NCI-H460 (cell line): ENCODE measurements around the gene SYTL3. TPM values are rescaled to one million over a fixed set of nuclear protein-coding genes. Genes with fewer than 3 reads are reported as not detected.

ENCODE experiments used
- DNase-seq: peaks from one replicate; pipeline ENCODE4 v3.0.0-alpha.2; 2016; ENCODE audit warnings: low read depth; ENCODE audit errors: extremely low read depth
- total RNA-seq: library from RNA; depleted of rRNA; stranded (reverse); fragments of >200 nt; shearing (Covaris generic); gene quantifications from 2 replicates; pipeline ENCODE4 v1.2.3, GENCODE V29; 2014

Gene SYTL3
- total RNA-seq, 1 experiment from 2014 or later: 0.52 TPM

DNA sequence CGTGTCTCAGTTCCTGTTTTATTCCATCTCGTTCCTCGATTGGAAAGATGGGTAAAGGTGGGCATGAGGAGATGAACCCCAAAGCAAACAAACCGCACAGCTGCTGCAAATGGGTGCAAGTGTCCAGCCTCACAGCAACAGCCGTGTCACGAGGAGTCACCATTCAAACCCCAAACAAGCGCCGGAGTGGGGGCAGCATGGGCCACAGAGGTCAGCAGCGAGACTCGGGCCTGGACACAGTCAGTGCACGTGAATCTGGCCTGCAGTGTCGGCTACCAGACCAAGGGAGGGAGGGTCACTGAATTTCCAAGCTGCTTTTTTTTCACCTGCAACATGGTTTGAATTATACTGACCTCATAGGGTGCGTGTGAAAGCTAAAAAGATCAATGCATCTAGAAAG lies 105.8 kb downstream of the SYTL3 start:
- no peak for DNase-seq

DNA sequence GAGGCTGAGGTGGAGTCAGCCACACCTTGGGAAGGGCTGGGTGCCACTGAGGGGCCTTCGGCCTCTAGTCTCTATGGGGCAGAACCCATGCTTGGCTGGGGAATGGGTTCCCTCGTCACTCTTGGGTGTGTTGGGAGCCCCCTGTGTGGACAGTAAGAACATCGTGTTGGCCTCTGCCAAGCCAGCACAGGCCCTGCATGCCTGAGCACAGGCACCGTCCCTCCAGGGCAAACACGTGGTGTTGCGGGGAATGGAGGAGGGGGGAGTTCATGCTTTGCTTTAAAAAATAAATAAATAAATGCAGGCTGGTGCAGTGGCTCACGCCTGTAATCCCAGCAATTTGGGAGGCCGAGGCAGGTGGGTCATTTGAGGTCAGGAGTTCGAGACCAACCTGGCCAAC lies 106.3 kb downstream of the SYTL3 start:
- DNase-seq: no peak

DNA sequence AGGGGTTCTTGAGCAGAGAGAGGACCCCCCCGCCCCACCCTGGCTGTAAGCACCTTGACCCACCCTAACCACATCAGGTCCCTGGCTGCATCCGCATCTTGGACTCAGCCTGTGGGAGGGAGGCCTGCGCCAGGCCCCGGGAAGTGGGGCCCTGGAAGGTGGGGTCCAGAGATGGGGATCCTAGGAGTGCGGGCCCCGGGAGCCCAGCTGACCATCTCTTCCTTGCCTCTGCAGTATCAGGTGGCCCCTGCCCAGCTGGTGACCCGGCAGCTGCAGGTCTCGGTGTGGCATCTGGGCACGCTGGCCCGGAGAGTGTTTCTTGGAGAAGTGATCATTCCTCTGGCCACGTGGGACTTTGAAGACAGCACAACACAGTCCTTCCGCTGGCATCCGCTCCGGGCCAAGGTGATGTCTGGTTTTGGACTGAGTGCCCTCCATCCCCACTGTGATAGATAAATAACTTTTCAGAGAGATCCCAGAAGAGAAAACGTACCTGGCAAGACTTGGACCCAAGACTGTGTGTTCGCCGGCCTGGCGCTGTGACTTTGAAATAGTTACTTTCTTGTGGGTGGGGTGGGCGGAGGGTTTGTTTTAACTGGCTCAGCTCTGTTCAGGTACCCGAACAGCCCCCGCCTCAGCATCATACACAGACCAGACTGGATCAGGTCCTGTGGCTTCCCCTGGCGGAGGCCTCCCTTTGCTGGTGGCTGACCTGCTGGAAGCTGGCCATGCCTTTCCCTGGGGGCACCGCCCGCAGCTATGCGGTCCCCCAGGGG lies 107.3 kb downstream of the SYTL3 start:
- no peak for DNase-seq

DNA sequence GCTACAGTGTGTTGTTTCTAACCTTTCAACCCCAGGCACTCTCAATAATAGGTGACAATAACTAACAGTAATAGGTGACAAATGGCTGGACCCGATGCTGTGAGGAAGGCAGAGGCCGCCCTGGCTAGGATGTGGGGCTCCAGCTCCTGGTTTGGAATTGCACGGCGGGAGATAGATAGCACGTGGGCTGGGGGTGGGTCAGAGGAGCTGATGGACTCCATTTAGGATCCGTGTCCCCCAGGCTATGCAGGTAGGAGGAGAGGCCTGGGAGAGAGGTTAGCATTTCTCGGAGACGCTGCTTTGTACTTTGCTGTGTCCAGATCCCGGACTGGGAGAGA lies 107.9 kb downstream of the SYTL3 start:
- no peak for DNase-seq

DNA sequence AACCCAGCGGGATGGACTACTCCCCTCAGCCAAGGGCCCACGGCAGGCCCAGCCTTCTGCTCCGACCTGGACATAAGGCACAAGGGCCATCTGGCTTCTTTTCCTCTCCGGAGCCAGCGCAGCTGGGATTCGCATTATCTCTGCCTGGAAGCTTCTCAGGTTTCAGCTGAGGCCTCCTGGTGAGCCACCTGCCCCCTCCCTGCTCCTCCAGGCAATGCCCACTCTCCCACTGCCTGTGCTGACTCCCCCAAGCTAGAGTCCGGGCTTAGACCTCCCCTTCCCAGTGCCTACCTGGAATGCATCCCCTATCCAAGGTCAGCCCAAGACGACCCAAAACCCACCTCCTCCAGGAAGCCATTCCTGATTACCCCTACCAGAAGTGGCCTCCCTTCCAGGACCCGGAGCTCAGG lies 108.6 kb downstream of the SYTL3 start:
- no peak for DNase-seq

DNA sequence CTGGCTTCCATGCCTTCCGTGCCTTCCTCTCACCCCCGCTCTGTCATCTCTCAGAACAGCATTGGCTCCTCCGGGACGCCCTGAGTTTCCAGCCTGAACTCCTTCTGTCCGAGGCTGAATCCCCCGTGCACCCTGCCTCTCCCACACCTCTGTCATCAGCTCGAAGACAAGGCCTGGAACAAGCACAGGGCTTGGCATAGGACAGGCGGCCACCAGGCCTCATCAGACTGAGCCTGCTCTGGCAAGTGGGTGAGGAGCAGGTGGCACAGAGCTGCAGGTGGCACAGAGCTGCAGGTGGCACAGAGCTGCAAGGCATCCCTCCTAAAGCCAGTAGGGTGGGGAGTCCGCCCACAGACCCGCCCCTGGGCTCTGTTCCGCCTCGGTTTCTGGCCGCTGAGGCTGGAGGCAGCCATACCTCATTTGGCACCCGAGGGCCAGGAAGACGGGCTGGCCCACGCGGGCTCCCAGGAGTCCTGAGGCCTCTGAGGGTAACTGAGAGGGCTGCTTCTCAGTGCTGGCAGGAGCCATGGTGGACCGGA lies 109.2 kb downstream of the SYTL3 start:
- no peak for DNase-seq

DNA sequence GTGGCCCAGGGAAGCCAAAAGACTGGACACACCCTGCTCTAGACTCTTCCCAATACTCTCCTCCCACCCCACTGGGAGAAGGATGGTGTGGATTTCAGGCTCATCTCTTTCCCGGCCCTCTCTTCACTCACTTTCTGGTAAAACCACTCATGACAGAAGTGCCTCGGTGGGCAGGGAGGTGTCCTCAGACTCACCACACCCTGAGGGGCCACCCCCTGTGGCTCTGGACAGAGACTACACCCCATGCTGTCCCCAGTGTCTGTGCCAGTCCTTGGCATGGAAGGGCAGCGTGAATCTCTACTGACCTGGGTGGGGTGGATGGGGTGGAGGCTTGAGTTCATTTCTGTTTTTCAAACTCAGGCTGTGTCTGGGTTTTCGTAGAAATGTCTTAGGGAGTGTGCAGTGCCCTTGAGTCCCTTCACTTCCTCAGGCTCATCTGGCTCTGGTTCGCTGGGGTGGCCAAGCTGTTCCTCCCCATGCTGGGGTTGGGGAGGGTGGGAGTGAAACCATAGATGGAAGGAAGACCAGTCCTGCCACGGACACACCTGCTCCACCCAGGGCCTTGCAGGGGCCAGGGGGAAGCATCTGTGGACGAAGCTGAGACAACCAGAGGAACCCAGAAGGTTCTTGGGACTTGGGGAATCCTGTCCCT lies 110.2 kb downstream of the SYTL3 start:
- DNase-seq: no peak

DNA sequence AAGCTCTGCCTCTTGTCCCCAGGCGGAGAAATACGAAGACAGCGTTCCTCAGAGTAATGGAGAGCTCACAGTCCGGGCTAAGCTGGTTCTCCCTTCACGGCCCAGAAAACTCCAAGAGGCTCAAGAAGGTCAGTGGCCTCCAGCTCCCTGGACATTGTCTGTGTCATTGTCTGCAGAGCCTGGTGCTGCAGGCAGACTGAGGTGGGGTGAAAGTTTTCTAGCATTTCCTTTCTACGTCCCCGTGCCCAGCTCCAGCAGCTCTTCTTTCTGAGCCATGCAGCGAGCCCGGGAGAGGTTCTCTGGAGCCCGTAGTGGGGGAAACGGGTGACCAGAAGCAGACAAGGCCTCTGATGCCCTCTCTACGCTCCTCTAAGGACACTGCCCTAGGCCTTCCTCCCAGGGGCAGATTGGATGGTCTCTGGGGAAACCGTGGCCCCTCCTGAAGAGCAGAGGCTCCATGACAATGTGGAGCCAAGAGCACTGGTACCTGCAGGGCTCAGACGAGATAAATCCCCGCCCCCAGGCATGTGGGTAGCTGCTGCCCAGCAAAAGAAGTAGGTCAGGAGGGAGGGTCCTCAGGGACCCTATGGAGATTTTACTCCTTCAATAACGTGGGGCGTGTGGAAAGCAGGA lies 110.9 kb downstream of the SYTL3 start:
- no peak for DNase-seq

DNA sequence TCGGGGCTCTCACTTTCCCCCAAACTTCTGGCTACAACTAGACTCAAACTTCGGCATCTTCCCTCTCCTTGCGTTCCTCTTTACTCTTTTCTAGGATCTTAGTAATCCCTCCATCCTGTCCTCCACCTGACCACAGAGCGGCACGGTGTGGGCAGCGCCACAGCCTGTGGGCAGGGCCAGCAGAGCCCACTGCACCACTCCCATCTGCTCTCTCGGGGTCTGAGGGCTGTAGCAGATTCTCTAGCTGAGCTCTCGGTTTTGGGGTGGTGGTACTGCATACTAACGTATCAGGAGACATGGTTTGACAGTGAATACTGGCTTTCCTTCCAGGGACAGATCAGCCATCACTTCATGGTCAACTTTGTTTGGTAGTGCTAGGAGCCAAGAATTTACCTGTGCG lies 111.9 kb downstream of the SYTL3 start:
- no peak for DNase-seq

DNA sequence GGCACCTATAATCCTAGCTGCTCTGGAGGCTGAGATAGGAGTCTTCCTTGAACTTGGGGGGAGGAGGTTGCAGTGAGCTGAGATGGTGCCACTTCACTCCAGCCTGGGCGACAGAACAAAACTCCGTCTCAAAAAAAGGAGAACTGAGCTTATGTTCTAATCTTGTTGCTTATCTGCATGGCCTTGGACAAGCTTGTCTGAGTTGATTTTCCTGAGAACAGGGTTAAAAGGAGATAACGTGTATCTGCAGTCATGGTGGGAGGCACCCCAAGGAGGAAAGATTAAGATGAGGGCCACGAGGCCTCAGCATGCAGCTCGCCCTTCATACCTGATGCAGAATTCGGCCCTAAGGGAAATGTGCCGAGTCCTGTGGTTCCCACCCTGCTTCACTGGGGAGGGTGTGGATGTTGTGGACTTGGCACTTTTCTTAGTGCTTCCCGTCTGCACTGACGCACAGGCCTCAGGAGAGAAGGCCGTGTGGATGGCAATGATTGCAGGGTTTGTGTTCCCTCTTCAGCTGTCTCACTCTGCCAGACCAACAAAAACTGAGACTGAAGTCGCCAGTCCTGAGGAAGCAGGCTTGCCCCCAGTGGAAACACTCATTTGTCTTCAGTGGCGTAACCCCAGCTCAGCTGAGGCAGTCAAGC lies 113.1 kb downstream of the SYTL3 start:
- no peak for DNase-seq

DNA sequence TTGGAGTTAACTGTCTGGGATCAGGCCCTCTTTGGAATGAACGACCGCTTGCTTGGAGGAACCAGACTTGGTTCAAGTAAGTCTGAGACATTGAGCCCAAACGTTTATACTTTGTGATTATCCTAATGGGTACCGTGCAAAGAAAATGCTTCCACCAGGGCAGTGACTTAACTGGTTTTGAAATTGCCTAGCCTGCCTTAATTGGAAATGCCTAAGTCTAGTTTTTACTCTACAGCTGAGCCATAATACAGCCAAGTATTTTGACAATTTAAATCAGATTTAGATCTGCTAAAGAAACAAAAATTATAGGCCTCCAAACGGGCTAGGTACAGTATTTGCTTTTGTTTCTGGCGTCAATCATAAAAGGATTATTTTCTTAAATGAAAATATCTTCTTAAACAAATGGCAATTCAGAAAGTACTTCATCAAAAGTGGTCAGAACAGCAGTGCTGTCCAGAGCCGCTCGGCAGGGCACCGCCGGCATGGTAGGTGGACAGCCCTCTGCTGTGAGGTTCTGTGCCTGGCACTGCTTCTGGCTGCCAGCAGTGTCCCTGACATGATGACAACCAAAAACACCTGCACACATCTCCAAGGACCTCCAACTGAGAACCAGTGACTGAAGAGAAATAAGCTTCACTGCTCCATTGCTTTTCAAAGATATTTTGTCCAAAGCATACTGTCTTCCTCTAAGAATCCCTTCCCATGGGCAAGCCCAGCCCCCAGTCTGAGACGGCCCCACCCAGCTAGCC lies 113.8 kb downstream of the SYTL3 start:
- no peak for DNase-seq

DNA sequence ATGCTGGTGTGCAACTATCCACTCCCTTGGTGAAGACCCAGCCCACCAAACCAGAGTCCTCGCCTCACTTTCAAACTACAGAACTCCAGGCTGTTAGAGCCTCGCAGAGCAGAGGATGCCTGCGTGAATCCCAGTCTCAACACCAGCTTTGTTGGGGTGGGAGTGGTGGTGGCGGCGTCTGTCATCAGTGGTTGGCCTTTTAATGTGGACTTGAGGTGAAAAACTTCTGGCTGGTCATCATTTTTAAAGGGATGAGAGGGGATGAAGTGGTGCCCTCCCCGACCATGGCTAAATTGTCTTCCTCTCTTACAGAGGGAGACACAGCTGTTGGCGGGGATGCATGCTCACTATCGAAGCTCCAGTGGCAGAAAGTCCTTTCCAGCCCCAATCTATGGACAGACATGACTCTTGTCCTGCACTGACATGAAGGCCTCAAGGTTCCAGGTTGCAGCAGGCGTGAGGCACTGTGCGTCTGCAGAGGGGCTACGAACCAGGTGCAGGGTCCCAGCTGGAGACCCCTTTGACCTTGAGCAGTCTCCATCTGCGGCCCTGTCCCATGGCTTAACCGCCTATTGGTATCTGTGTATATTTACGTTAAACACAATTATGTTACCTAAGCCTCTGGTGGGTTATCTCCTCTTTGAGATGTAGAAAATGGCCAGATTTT lies 114.5 kb downstream of the SYTL3 start:
- no peak for DNase-seq

DNA sequence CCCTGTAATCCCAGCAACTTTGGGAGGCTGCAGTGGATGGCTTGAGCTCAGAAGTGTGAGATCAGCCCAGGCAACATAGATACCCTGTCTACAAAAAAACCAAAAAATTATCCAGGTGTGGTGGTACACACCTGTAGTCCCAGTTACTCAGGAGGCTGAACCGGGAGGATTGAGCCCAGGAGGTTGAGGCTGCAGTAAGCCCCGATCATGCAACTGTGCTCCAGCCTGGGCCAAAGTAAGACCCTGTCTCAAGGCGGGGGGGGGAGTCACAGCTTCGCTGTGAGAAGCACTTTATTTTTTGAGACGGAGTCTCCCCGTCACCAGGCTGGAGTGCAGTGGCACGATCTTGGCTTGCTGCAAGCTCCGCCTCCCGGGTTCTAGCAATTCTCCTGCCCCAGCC lies 115.1 kb downstream of the SYTL3 start:
- no peak for DNase-seq

DNA sequence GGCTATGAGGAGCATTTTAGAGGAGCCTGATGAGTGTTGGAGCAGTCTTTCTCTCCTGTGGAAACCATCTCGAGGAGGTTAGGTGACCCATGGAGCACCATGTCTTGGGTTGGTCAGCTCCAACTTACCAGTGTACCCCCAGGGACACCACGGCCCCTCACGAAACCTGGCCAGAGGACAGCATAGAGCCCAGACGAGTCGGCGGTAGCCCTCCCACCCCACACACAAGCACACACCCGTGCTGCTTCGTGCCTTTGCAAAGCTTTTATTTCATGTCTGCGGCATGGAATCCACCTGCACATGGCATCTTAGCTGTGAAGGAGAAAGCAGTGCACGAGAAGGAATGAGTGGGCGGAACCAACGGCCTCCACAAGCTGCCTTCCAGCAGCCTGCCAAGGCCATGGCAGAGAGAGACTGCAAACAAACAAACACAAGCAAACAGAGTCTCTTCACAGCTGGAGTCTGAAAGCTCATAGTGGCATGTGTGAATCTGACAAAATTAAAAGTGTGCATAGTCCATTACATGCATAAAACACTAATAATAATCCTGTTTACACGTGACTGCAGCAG lies 115.7 kb downstream of the SYTL3 start:
- DNase-seq: no peak

DNA sequence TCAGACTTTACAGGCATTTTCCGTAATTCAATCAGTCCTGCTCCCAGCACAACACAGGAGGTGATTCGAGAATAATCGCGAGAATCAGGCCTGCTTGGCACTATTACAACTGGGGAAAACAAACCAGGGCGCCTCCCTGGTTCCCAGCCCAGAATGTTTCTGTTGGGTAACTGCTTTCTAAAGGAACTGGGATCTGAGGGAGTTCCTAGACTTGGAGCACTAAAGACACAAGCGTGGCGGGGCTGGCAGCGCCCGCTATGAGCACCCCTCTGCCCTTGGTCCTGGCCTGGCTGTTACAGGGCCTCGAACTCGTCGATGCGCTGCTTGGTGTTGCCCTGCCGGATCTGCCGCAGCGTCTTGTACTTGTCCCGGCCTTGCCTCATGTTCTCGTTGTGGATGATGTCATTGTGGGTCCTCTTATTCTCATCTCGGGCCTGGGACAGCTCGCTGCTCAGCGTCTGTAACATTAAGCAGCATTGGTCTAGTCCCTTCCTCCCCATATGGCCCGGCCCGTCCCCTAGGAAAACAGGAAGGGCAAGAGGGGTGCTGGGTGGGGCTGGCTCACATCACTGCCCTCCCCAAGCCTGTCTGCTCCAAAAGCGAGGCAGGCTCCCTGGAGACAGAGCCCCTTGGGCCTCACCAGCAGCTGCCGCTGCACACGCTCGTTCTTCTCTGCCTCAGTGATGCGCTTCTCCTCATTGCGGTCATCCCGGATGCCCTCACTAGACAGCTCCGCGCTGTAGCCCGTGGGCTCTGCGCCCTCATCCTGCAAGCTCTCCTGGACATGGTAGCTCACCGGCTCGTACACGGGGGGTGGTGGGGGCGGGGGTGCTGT lies 117.0 kb downstream of the SYTL3 start:
- DNase-seq: no peak

DNA sequence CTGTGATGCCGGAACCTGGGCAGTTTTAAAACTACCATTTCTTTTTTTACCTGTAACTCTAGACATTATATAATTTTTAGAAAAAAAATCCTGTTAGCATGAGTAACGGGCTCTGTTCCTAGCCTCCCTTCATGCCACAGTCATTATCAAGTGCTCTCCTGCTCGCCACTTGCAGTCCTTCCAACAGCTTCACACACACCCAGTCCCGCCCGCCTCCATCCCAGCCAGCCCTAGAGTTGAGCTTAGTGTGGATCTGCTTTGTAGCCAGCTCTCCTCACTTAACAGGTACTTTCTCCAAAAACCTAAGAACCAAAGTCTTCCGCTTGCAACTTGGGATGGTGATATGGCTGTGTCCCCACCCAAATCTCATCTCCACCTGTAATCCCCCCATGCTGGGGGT lies 117.9 kb downstream of the SYTL3 start:
- DNase-seq: no peak

DNA sequence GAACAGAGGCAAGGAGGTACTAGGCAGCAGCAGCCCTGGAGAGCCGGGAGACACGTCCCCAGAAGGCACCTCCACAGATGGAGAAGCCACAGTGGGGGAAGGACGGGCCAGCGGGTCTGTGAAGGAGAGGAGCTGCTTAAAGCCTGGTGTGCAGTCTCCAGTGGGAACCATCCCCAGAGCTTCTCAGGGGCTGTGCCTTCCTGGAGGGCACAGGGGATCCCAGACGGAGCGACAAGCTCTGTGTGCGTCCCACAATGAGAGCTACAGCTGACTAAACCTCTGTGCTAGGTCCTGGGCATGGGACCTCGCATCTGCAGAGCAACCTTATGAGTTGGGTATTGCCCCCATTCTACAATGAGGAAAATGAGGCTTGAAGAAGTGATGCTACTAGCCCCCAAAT lies 118.6 kb downstream of the SYTL3 start:
- no peak for DNase-seq

DNA sequence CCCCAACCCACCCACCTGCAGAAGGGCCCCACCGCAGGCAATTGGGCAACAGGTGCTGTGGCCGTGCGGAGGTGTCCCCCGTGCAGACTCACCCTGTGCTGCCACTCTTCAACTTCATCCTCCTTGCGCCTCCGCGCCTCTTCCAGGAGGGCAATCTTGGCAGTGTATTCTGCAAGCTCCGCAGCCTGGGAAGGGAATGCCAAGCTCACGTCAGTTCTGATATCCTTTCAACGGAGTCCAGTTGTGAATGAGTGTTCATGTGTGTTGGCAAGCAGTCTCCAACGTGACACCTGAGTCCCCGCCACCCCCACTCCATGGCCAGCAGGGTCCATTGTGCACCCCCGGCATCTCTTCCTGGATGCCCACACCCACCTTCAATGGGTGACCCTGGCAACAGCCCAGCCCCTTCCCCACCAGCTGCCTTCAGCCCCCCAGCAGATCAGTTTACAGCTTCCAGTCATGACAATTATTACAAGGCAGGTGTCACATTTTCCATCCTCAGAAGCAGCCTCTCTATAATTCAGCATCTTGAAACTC lies 119.4 kb downstream of the SYTL3 start:
- DNase-seq: no peak
